H1 (cell line): ENCODE data around the gene ZNRF3. TPM values are rescaled to one million over a fixed set of nuclear protein-coding genes. Genes with fewer than 3 reads are reported as not detected.

Experiments used
- CTCF ChIA-PET: fragments of 300-600 bp; sonication (Branson Sonifier 250); formaldehyde crosslinking; loops from one replicate; lab custom pipeline; 2021; ENCODE audit not compliant: partially characterized antibody; lab: Charles Lee
- POLR2A ChIA-PET: fragments of 300-600 bp; sonication (Branson Sonifier 250); formaldehyde crosslinking; loops from one replicate; lab custom pipeline; 2021; ENCODE audit warnings: inconsistent platforms; ENCODE audit not compliant: partially characterized antibody; lab: Charles Lee
- DNase-seq, 2 experiments: peaks; one replicate each; pipeline versions ENCODE4 v3.0.0 to v3.0.0-alpha.2; 2010 to 2022; ENCODE audit warnings: low spot score in 2 of 2, low read depth in 1 of 2, mixed read lengths in 1 of 2
- FAIRE-seq: peaks from 2 replicates; lab custom pipeline; 2011; peaks lifted over from hg19 to GRCh38; lab: Jason Lieb, UNC
- H2AFZ ChIP-seq: 2 replicates; pipeline ENCODE4 v1.8.1; 2012; ENCODE audit warnings: low read length, inconsistent platforms
- H2AK5ac ChIP-seq: 2 replicates; pipeline ENCODE4 v1.6.1; 2013; ENCODE audit warnings: low read depth, low read length
- H2BK120ac ChIP-seq: replicated peaks from 2 replicates; pipeline ENCODE3; 2013; ENCODE audit warnings: low read depth, low read length, inconsistent platforms
- H2BK12ac ChIP-seq: 2 replicates; pipeline ENCODE4 v1.6.1; 2013; ENCODE audit warnings: low read depth, low read length
- H2BK15ac ChIP-seq: 2 replicates; pipeline ENCODE4 v1.6.1; 2013; ENCODE audit warnings: low read length
- H2BK20ac ChIP-seq: 2 replicates; pipeline ENCODE4 v1.6.1; 2013; ENCODE audit warnings: low read length
- H2BK5ac ChIP-seq: 2 replicates; pipeline ENCODE4 v1.6.1; 2013; ENCODE audit warnings: low read depth, low read length
- H3K14ac ChIP-seq: 2 replicates; pipeline ENCODE4 v1.6.1; 2013; ENCODE audit warnings: inconsistent platforms; ENCODE audit not compliant: insufficient read length
- H3K18ac ChIP-seq: 2 replicates; pipeline ENCODE4 v1.6.1; 2013; ENCODE audit warnings: low read length; ENCODE audit errors: extremely low read depth
- H3K23ac ChIP-seq: 2 replicates; pipeline ENCODE4 v1.6.1; 2013; ENCODE audit warnings: inconsistent platforms; ENCODE audit not compliant: insufficient read length
- H3K23me2 ChIP-seq: 2 replicates; pipeline ENCODE4 v1.6.1; 2013; ENCODE audit warnings: low read depth, low read length
- H3K27ac ChIP-seq: 2 replicates; pipeline ENCODE4 v1.6.1; 2011; ENCODE audit warnings: low read depth, low read length, inconsistent platforms
- H3K27me3 ChIP-seq, 4 experiments: replicated peaks in 1 of 4; 1 replicate in 1 of 4; 2 replicates in 3 of 4; pipeline versions ENCODE4 v1.6.1 to v1.8.1; 2011 to 2013; ENCODE audit warnings: low read length in 3 of 4, mild to moderate bottlenecking in 3 of 4, inconsistent platforms in 2 of 4, mixed read lengths in 2 of 4, moderate library complexity in 1 of 4; ENCODE audit not compliant: control insufficient read depth in 3 of 4, insufficient read depth in 3 of 4; ENCODE audit errors: extremely low read depth in 1 of 4
- H3K36me3 ChIP-seq, 4 experiments: 2 replicates each; pipeline versions ENCODE4 v1.6.1 to v1.8.1; 2011 to 2013; ENCODE audit warnings: mild to moderate bottlenecking in 4 of 4, low read length in 3 of 4, moderate library complexity in 2 of 4, control low read depth in 1 of 4, inconsistent platforms in 1 of 4; ENCODE audit not compliant: insufficient read depth in 4 of 4, control insufficient read depth in 2 of 4
- H3K4ac ChIP-seq: replicated peaks from 2 replicates; pipeline ENCODE3; 2013; ENCODE audit warnings: low read length, low read depth, mixed read lengths, inconsistent platforms; ENCODE audit not compliant: insufficient read length
- H3K4me1 ChIP-seq, 4 experiments: replicated peaks in 1 of 4; 1 replicate in 1 of 4; 2 replicates in 3 of 4; pipeline versions ENCODE4 v1.6.1 to v1.8.1; 2011 to 2013; ENCODE audit warnings: low read length in 3 of 4, inconsistent platforms in 2 of 4, mixed read lengths in 1 of 4; ENCODE audit not compliant: insufficient read depth in 4 of 4, control insufficient read depth in 3 of 4
- H3K4me2 ChIP-seq, 2 experiments: 2 replicates each; pipeline versions ENCODE4 v1.6.1 to v1.8.1; 2011 to 2013; ENCODE audit warnings: low read depth in 2 of 2, low read length in 2 of 2, control low read depth in 1 of 2, inconsistent platforms in 1 of 2, mild to moderate bottlenecking in 1 of 2; ENCODE audit not compliant: insufficient read depth in 1 of 2
- H3K4me3 ChIP-seq, 4 experiments: fragments of 200-600, 300-600 bp in 1 of 4; sonication (generic), shearing (Covaris generic), sonication (Bioruptor Twin) in 1 of 4; 2 replicates each; pipeline versions ENCODE4 v1.5.1 to v1.8.1; 2011 to 2016; ENCODE audit warnings: low read length in 4 of 4, low read depth in 3 of 4, control low read depth in 2 of 4, inconsistent platforms in 2 of 4, mild to moderate bottlenecking in 2 of 4, mixed read lengths in 1 of 4, moderate library complexity in 1 of 4; ENCODE audit not compliant: insufficient read depth in 2 of 4; ENCODE audit errors: extremely low read depth in 1 of 4
- H3K56ac ChIP-seq: replicated peaks from 2 replicates; pipeline ENCODE3; 2013; ENCODE audit warnings: low read depth, mild to moderate bottlenecking, mixed read lengths, low read length, inconsistent platforms; ENCODE audit not compliant: insufficient read length
- H3K79me1 ChIP-seq: 2 replicates; pipeline ENCODE4 v1.6.1; 2013; ENCODE audit warnings: low read depth, low read length, control low read depth
- H3K79me2 ChIP-seq, 2 experiments: 2 replicates each; pipeline versions ENCODE4 v1.6.1 to v1.8.1; 2012 to 2013; ENCODE audit warnings: low read length in 2 of 2, mild to moderate bottlenecking in 2 of 2, inconsistent platforms in 1 of 2; ENCODE audit not compliant: insufficient read depth in 2 of 2, control insufficient read depth in 1 of 2
- H3K9ac ChIP-seq, 4 experiments: replicated peaks in 1 of 4; 1 replicate in 1 of 4; 2 replicates in 3 of 4; pipeline versions ENCODE4 v1.6.1 to v1.8.1; 2011 to 2013; ENCODE audit warnings: low read depth in 3 of 4, low read length in 3 of 4, control low read depth in 2 of 4, mild to moderate bottlenecking in 2 of 4, moderate library complexity in 2 of 4, inconsistent platforms in 1 of 4; ENCODE audit errors: extremely low read depth in 1 of 4
- H3K9me3 ChIP-seq, 2 experiments: 2 replicates each; pipeline versions ENCODE4 v1.6.1 to v1.8.1; 2012 to 2013; ENCODE audit warnings: mild to moderate bottlenecking in 2 of 2, moderate library complexity in 2 of 2, control low read depth in 1 of 2, inconsistent platforms in 1 of 2, low read depth in 1 of 2, low read length in 1 of 2, mixed read lengths in 1 of 2; ENCODE audit not compliant: insufficient read depth in 2 of 2
- H4K20me1 ChIP-seq, 2 experiments: replicated peaks in 1 of 2; 2 replicates each; pipeline versions ENCODE3 to v1.8.1; 2011 to 2013; ENCODE audit warnings: inconsistent platforms in 2 of 2, low read length in 2 of 2, mild to moderate bottlenecking in 1 of 2; ENCODE audit not compliant: insufficient read depth in 2 of 2, control insufficient read depth in 1 of 2
- H4K5ac ChIP-seq: 2 replicates; pipeline ENCODE4 v1.6.1; 2013; ENCODE audit warnings: low read length, low read depth, mixed read lengths, inconsistent platforms; ENCODE audit not compliant: insufficient read length
- H4K8ac ChIP-seq: 2 replicates; pipeline ENCODE4 v1.8.0; 2013; ENCODE audit warnings: mild to moderate bottlenecking, moderate library complexity, low read length, inconsistent platforms; ENCODE audit not compliant: insufficient read depth; ENCODE audit errors: extremely low read depth
- H4K91ac ChIP-seq: replicated peaks from 2 replicates; pipeline ENCODE3; 2013; ENCODE audit warnings: low read length, mixed read lengths, inconsistent platforms; ENCODE audit not compliant: insufficient read length
- CREB1 ChIP-seq: IDR thresholded peaks from 2 replicates; pipeline ENCODE4 v1.6.1; 2012; ENCODE audit warnings: inconsistent platforms
- KDM4A ChIP-seq: IDR thresholded peaks from one replicate; pipeline ENCODE4 v1.7.1; 2012; ENCODE audit warnings: low read depth, mild to moderate bottlenecking, moderate library complexity, low read length, inconsistent platforms; ENCODE audit not compliant: severe bottlenecking
- KDM5A ChIP-seq: fragments of 200-600 bp; IDR thresholded peaks from 2 replicates; pipeline ENCODE4 v1.7.1; 2012; ENCODE audit warnings: mild to moderate bottlenecking, low read length, inconsistent platforms, mixed read lengths
- RAD21 ChIP-seq, 2 experiments: IDR thresholded peaks in 1 of 2; conservative IDR thresholded peaks in 1 of 2; 2 replicates each; pipeline ENCODE4 v1.6.1; 2011; ENCODE audit warnings: low read depth in 2 of 2, low read length in 2 of 2, improper control_type of control experiment in 1 of 2, inconsistent platforms in 1 of 2, mild to moderate bottlenecking in 1 of 2, moderate library complexity in 1 of 2
- RFX5 ChIP-seq: IDR thresholded peaks from 2 replicates; pipeline ENCODE4 v1.6.1; 2011; ENCODE audit warnings: low read depth, low read length, improper control_type of control experiment, borderline replicate concordance
- TAF7 ChIP-seq: optimal IDR thresholded peaks from 2 replicates; pipeline ENCODE3; 2011; ENCODE audit warnings: low read depth, mild to moderate bottlenecking, inconsistent platforms, low read length, moderate library complexity, borderline replicate concordance
- WGBS, 2 experiments: shearing (Covaris generic) in 1 of 2; methylation state at CpG; one replicate each; pipeline versions ENCODE4 v1.1.6 to v1.1.7; 2013 to 2015; ENCODE audit warnings: low lambda C conversion rate in 2 of 2, mixed read lengths in 2 of 2, inconsistent platforms in 1 of 2, low coverage in 1 of 2, missing lambda C conversion rate in 1 of 2; ENCODE audit not compliant: insufficient replicate concordance in 2 of 2, insufficient coverage in 1 of 2, insufficient read length in 1 of 2; ENCODE audit errors: extremely low coverage in 1 of 2, missing lambda C conversion rate in 1 of 2; 5-methylcytosine and 5-hydroxymethylcytosine counted together
- polyA plus RNA-seq, 7 experiments: library from polyadenylated mRNA; depleted of rRNA in 3 of 7; stranded (reverse) in 5 of 7; unstranded in 2 of 7; fragments of >200 nt in 5 of 7; fragments of 200-250 nt in 2 of 7; gene quantifications; 1 replicate in 5 of 7; 2 replicates in 1 of 7; 4 replicates in 1 of 7; pipeline versions ENCODE4 v1.2.1 to v1.2.3, GENCODE V29; 2011 to 2013; ENCODE audit warnings: missing spikeins in 2 of 7, mixed read lengths in 2 of 7
- total RNA-seq: library from RNA; stranded (reverse); fragmentation: NEBNext Ultra II Directional; extraction: Animal tissue kit (Norgen Biotek cat#: 25700); gene quantifications from 2 replicates; pipeline ENCODE4 v1.2.1, GENCODE V29; 2021

ZNRF3 gene
- total and polyA plus RNA-seq, 2 of the 8 experiments (the other 6 are each of a cell fraction or from before 2014, with no cell fraction given), result 14.1 to 21.7 TPM

DNA sequence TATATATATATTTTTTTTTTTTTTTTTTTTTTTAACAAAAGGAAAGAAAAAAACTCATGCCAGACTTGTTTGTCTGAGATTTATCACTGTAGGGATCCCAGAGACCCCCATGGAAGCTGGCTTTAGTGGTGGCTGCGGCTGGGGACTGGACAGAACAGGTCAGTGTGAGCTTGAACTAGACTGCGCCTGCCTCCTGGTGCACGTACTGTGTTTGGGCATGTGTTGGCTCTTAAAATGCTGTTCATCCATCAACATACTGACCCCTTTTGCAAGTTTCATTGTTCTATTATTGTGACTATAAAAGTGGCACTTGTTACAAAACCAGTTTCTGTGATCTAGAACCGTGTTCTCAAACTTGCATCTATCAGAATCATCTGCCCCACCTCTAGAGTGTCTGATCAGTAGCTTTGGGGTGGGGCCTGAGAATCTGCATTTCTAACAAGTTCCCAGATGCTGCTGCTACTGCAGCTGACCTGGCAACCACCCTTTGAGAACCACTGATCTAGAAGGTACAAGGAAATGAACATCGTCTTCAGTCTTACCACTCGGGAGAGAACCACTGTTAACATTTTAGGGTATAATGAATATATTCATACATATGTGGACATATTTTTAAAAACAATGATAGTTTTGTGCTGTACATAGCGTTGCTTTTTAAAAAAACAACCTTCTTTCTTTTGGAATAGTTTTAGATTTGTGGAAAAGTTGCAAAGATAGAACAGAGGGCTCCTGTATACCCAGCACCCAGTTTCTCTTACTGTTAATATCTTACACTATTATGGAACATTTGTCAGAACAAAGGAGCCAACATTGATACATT, 54.0 kb downstream of the ZNRF3 start:
- Histone ChIP-seq H3K9ac (no peak overlapping the region), H2BK5ac (no peak overlapping the region), H4K5ac (no peak overlapping the region), H2AFZ (no peak overlapping the region), H2BK120ac (no peak overlapping the region), H3K14ac (no peak overlapping the region), H3K27ac (no peak overlapping the region), H3K4me3 (no peak overlapping the region), H3K23ac (no peak overlapping the region), H3K79me1 (peaks cover 13% of the 10 kb centered on the region), H2AK5ac (no peak overlapping the region), H3K9me3 (no peaks in the 10 kb centered on the region), H3K4ac (no peak overlapping the region), H3K79me2 (peaks cover 0 to 92% of the 10 kb centered on the region in 2 experiments; a peak in 3 of 4 replicates), H3K4me1 (peaks cover 4 to 11% (median 6%) of the 10 kb centered on the region in 4 experiments), H4K8ac (no peak overlapping the region), H3K36me3 (no peaks in the 10 kb centered on the region), H3K4me2 (no peak overlapping the region), H4K91ac (no peak overlapping the region), H2BK20ac (no peak overlapping the region), H3K27me3 (no peaks in the 10 kb centered on the region), H2BK15ac (no peak overlapping the region), H3K18ac (no peak overlapping the region), H3K23me2 (no peaks in the 10 kb centered on the region), H2BK12ac (no peak overlapping the region), H3K56ac (no peak overlapping the region), H4K20me1 (peaks cover 4 to 6% of the 10 kb centered on the region in 2 experiments)
- TF ChIP-seq TAF7 (no peak), RFX5 (no peak), CREB1 (no peak), KDM4A (no peak), KDM5A (no peak), RAD21 (IDR thresholded peaks at IDR 0.05 in 1 of 2, conservative IDR thresholded peaks at IDR 0.05 in 1 of 2; ENCODE audit: low read depth in 2 of 2, low read length in 2 of 2) (no peak)
- DNase-seq (no peak), FAIRE-seq (no peak)
- WGBS, 2 experiments, result 91% methylated on average over 7 of the region's 7 CpGs; no CpG with 5 or more reads in 1 of the 2 experiments
- CTCF ChIA-PET, result interaction anchor here (0.7 to 2.6 kb wide), 17 partner anchors 10 to 107 kb away, joined by 3 to 18 read pairs (median 5); partner anchors contain the start of gene ZNRF3
- POLR2A ChIA-PET, result interaction anchor here (1.3 to 1.6 kb wide), 3 partner anchors 15 to 20 kb away, joined by 3 to 4 read pairs (median 3); no protein-coding TSS in a partner anchor
